Upper lobe of left lung (tissue), 6 donors: ENCODE results near the gene GCM1. TPM values are rescaled to one million over a fixed set of nuclear protein-coding genes. Genes with fewer than 3 reads are reported as not detected.

Experiments
- ATAC-seq, 2 donors: fragments of 200-7000 bp; cut with Tn5 transposase; one replicate each; pipeline ENCODE4 v1.9.1; 2022; ENCODE audit warnings: mild to moderate bottlenecking in 2 of 2, moderate library complexity in 2 of 2; ENCODE audit not compliant: low FRiP score in 2 of 2
- DNase-seq, 2 donors: peaks; one replicate each; pipeline ENCODE4 v3.0.0-alpha.2; 2019 to 2020
- H3K27ac ChIP-seq, 4 donors: fragments of 200-600 bp; sonication (generic); one replicate each; pipeline ENCODE4 v1.5.1; 2016 to 2019
- H3K27me3 ChIP-seq, 4 donors: fragments of 200-600 bp; sonication (generic); one replicate each; pipeline ENCODE4 v1.5.1; 2017 to 2019
- H3K36me3 ChIP-seq, 4 donors: fragments of 200-600 bp; sonication (generic); one replicate each; pipeline ENCODE4 v1.5.1; 2016 to 2019
- H3K4me1 ChIP-seq, 4 donors: fragments of 200-600 bp; sonication (generic); one replicate each; pipeline ENCODE4 v1.5.1; 2018 to 2019
- H3K4me3 ChIP-seq, 4 donors: fragments of 200-600 bp; sonication (generic); one replicate each; pipeline ENCODE4 v1.5.1; 2017 to 2019; ENCODE audit warnings: mild to moderate bottlenecking in 2 of 4, moderate library complexity in 1 of 4
- H3K9me3 ChIP-seq, 4 donors: fragments of 200-600 bp; sonication (generic); one replicate each; pipeline ENCODE4 v1.5.1; 2018 to 2019
- CTCF ChIP-seq, 6 experiments: fragments of 450-650 bp in 4 of 6; fragments of 200-600 bp in 2 of 6; sonication (generic) in 2 of 6; IDR thresholded peaks; one replicate each; pipeline ENCODE4 v1.5.1; 2016 to 2019; ENCODE audit warnings: antibody characterized with exemption in 6 of 6
- EP300 ChIP-seq, 4 donors: sonication (generic); formaldehyde crosslinking; IDR thresholded peaks; one replicate each; pipeline ENCODE4 v1.5.1; 2017; ENCODE audit warnings: antibody characterized with exemption in 4 of 4, control low read depth in 2 of 4
- POLR2A ChIP-seq, 4 donors: fragments of 450-650 bp; IDR thresholded peaks; one replicate each; pipeline ENCODE4 v1.5.1; 2016 to 2017; ENCODE audit warnings: antibody characterized with exemption in 4 of 4, mild to moderate bottlenecking in 2 of 4
- POLR2AphosphoS5 ChIP-seq, 2 donors: sonication (generic); formaldehyde crosslinking; IDR thresholded peaks; one replicate each; pipeline ENCODE4 v1.5.1; 2017; ENCODE audit warnings: antibody characterized with exemption in 2 of 2
- WGBS, 2 donors: methylation state at CpG; one replicate each; pipeline ENCODE4 v1.1.5; 2017 to 2018; 5-methylcytosine and 5-hydroxymethylcytosine counted together
- total RNA-seq, 6 donors: library from RNA; depleted of rRNA in 4 of 6; stranded (reverse); fragments of >200 nt in 4 of 6; gene quantifications; one replicate each; pipeline versions ENCODE4 v1.1.0 to v1.2.1, GENCODE V29; 2016 to 2021
- donor health status: DM: no; HTN: no; CAD: no; lungs with moderate emphysema.
- donor health status: DM: no; HTN: yes; CAD: no; lungs with severe emphysema.

Gene GCM1
- under 1 TPM in 2 of 6 donors, not detected in 4; 0.20 to 0.22 TPM for total RNA-seq

- ATAC-seq: no peak
- no peak within 1 kb of the TSS for H3K4me3 ChIP-seq
These were observed at the start of gene GCM1 for GRCh38 chr6:53148684-53149083. GCM1 (minus strand) TSS chr6:53148841; CDS start chr6:53145632, 3,209 bp downstream.

GRCh38 chr6:53197553-53197952 lies 48.9 kb upstream of the GCM1 start:
- H3K9me3 ChIP-seq: no peaks in the 10 kb centered on the region
- no peak overlapping the region for H3K4me3 ChIP-seq
- H3K27ac ChIP-seq: no peak overlapping the region
- no peaks in the 10 kb centered on the region for H3K27me3 ChIP-seq
- H3K4me1 ChIP-seq: peaks cover 0 to 9% (median 0%) of the 10 kb centered on the region in 4 donors
- WGBS, 2 donors: 85 to 91% methylated on average over 3 of the region's 3 CpGs
- ATAC-seq (no peak), DNase-seq (no peak)
- no peaks in the 10 kb centered on the region for H3K36me3 ChIP-seq
- TF ChIP-seq POLR2A (IDR thresholded peaks at IDR 0.05) (no peak), CTCF (IDR thresholded peaks at IDR 0.05) (no peak), POLR2AphosphoS5 (IDR thresholded peaks at IDR 0.05) (no peak), EP300 (IDR thresholded peaks at IDR 0.05) (no peak)

More at GRCh38 chr6:53148684-53149083, at the start of gene GCM1:
- no peak for DNase-seq
- 87 to 89% methylated on average over 5 of the region's 5 CpGs for WGBS, 2 donors
- TF ChIP-seq CTCF (IDR thresholded peaks at IDR 0.05) (no peak), POLR2A (IDR thresholded peaks at IDR 0.05) (no peak), POLR2AphosphoS5 (IDR thresholded peaks at IDR 0.05) (no peak), EP300 (IDR thresholded peaks at IDR 0.05) (no peak)
- Histone ChIP-seq H3K27me3 (no peaks in the 10 kb centered on the region), H3K36me3 (no peaks in the 10 kb centered on the region), H3K27ac (no peak within 1 kb of the TSS), H3K4me1 (no peaks in the 10 kb centered on the region), H3K9me3 (no peaks in the 10 kb centered on the region)

- H3K36me3 ChIP-seq: no peaks in the 10 kb centered on the region
- no peak overlapping the region for H3K27ac ChIP-seq
- no peak for DNase-seq
- no peaks in the 10 kb centered on the region for H3K9me3 ChIP-seq
- WGBS, 2 donors: 71 to 83% methylated on average over 4 of the region's 4 CpGs
- H3K27me3 ChIP-seq: no peaks in the 10 kb centered on the region
- peaks cover 0 to 11% (median 0%) of the 10 kb centered on the region in 4 donors for H3K4me1 ChIP-seq
- TF ChIP-seq EP300 (IDR thresholded peaks at IDR 0.05): no peak
- ATAC-seq: no peak
- no peak overlapping the region for H3K4me3 ChIP-seq
These were observed 46.4 kb upstream of the GCM1 start for GRCh38 chr6:53195048-53195447.

- Histone ChIP-seq H3K27ac (no peak overlapping the region), H3K27me3 (no peaks in the 10 kb centered on the region), H3K4me1 (peaks cover 0 to 11% (median 0%) of the 10 kb centered on the region in 4 donors), H3K4me3 (no peak overlapping the region), H3K9me3 (no peaks in the 10 kb centered on the region), H3K36me3 (no peaks in the 10 kb centered on the region)
- TF ChIP-seq EP300 (IDR thresholded peaks at IDR 0.05) (no peak), POLR2A (IDR thresholded peaks at IDR 0.05) (no peak), CTCF (IDR thresholded peaks at IDR 0.05) (no peak), POLR2AphosphoS5 (IDR thresholded peaks at IDR 0.05) (no peak)
- ATAC-seq (no peak), DNase-seq (no peak)
- 48 to 53% methylated on average over 5 of the region's 5 CpGs for WGBS, 2 donors
These were observed 44.1 kb upstream of the GCM1 start for GRCh38 chr6:53192682-53193188.

GRCh38 chr6:53189554-53189953 lies 40.9 kb upstream of the GCM1 start:
- no peaks in the 10 kb centered on the region for H3K27me3 ChIP-seq
- H3K4me1 ChIP-seq: peaks cover 0 to 11% (median 0%) of the 10 kb centered on the region in 4 donors
- ATAC-seq (no peak), DNase-seq (no peak)
- no peaks in the 10 kb centered on the region for H3K9me3 ChIP-seq
- TF ChIP-seq CTCF (IDR thresholded peaks at IDR 0.05): no peak
- TF ChIP-seq POLR2A (IDR thresholded peaks at IDR 0.05): no peak
- no peak for TF ChIP-seq POLR2AphosphoS5 (IDR thresholded peaks at IDR 0.05)
- no peak for TF ChIP-seq EP300 (IDR thresholded peaks at IDR 0.05)
- H3K4me3 ChIP-seq: no peak overlapping the region
- H3K36me3 ChIP-seq: no peaks in the 10 kb centered on the region
- no peak overlapping the region for H3K27ac ChIP-seq
